GM12892 (cell line): ENCODE data around the gene LCE4A.

ENCODE experiments used
- POLR2A ChIP-seq: IDR thresholded peaks from 2 replicates; pipeline ENCODE4 v1.6.1; 2011; ENCODE audit warnings: low read depth, low read length, control low read depth
- POLR2AphosphoS5 ChIP-seq: IDR thresholded peaks from 2 replicates; pipeline ENCODE4 v1.6.1; 2011; ENCODE audit warnings: low read depth, low read length, control low read depth

- no peak for TF ChIP-seq POLR2AphosphoS5
- no peak for TF ChIP-seq POLR2A
Observed at GRCh38 chr1:152663098-152663497, 44.9 kb upstream of the LCE4A start, which contains the start of gene LCE2D.
